ENCODE data around the gene LTBP2.

DNA sequence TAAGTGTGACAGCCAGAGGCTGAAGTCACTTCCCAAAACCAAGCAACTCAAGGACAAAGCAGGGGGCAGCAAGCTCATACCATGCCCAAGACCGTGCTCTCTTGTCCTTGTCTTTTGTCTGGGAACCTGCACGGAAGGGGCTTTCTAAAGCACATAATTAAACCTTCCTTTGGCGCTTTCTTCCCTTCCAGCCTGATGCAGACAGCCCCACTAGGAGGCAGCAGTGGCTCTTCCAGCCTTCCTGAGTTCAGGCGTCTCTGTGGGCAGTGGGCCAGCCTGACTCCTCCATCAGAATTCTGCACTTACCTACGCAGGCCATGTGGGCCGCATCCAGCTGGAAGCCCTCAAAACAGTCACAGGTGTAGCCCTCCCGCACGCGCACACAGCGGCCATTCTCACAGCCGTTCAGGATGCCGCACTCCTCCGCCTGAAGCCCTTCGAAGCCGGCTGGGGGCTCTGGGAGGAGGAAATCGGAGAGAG lies 110.9 kb downstream of the LTBP2 start:
- no peak for TF ChIP-seq NFE2L2 (conservative IDR thresholded peaks at IDR 0.05; ENCODE audit: low read length)
- TF ChIP-seq, protein P1, sequence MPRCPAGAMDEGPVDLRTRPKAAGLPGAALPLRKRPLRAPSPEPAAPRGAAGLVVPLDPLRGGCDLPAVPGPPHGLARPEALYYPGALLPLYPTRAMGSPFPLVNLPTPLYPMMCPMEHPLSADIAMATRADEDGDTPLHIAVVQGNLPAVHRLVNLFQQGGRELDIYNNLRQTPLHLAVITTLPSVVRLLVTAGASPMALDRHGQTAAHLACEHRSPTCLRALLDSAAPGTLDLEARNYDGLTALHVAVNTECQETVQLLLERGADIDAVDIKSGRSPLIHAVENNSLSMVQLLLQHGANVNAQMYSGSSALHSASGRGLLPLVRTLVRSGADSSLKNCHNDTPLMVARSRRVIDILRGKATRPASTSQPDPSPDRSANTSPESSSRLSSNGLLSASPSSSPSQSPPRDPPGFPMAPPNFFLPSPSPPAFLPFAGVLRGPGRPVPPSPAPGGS (IDR thresholded peaks at IDR 0.05), result no peak
- no peak for TF ChIP-seq JUN (IDR thresholded peaks at IDR 0.05)
- TF ChIP-seq, protein P2, sequence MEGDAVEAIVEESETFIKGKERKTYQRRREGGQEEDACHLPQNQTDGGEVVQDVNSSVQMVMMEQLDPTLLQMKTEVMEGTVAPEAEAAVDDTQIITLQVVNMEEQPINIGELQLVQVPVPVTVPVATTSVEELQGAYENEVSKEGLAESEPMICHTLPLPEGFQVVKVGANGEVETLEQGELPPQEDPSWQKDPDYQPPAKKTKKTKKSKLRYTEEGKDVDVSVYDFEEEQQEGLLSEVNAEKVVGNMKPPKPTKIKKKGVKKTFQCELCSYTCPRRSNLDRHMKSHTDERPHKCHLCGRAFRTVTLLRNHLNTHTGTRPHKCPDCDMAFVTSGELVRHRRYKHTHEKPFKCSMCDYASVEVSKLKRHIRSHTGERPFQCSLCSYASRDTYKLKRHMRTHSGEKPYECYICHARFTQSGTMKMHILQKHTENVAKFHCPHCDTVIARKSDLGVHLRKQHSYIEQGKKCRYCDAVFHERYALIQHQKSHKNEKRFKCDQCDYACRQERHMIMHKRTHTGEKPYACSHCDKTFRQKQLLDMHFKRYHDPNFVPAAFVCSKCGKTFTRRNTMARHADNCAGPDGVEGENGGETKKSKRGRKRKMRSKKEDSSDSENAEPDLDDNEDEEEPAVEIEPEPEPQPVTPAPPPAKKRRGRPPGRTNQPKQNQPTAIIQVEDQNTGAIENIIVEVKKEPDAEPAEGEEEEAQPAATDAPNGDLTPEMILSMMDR (IDR thresholded peaks at IDR 0.05), result peak; percentile 56
- TF ChIP-seq RNF2 (IDR thresholded peaks at IDR 0.05; ENCODE audit: borderline replicate concordance, low read depth), result no peak
- TF ChIP-seq KDM5A (IDR thresholded peaks at IDR 0.05), result no peak
- no peak for TF ChIP-seq MAFK (IDR thresholded peaks at IDR 0.05; ENCODE audit: partially characterized antibody)
- TF ChIP-seq PHF8 (IDR thresholded peaks at IDR 0.05; ENCODE audit: borderline replicate concordance, low read depth), result no peak
- no peak for TF ChIP-seq ZNF302 (CRISPR knock-in tag; IDR thresholded peaks at IDR 0.05)
